ENCODE results near the gene PRPF18.

Gene PRPF18

GRCh38 chr10:13643016-13643415 lies 56.3 kb downstream of the PRPF18 start:
- no peak for DNase-seq

GRCh38 chr10:13644866-13645265 lies 58.1 kb downstream of the PRPF18 start:
- DNase-seq = no peak

- no peak for DNase-seq
Observed at GRCh38 chr10:13648425-13648824, 61.7 kb downstream of the PRPF18 start.

GRCh38 chr10:13649844-13650520 lies 63.2 kb downstream of the PRPF18 start:
- DNase-seq = no peak

DNA sequence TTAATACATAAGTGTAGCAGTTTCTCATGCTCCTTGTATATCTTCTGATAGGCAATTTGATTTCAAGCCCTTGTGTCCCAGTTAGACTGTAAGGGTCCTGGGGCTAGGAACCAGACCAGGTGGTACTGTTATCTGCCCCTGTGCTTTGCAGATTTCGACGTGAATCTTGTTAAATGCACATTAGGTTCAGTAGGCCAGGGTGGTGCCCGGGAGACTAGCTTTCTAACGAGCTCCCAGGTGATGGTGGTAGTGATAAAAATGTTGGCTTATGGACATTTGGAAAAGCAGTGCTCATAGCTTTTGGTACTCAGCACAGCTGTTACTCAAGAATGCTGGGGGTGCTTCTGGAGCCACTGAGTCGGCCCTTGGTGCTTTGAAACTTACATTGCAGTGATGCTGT lies 64.2 kb downstream of the PRPF18 start:
- no peak for DNase-seq

DNA sequence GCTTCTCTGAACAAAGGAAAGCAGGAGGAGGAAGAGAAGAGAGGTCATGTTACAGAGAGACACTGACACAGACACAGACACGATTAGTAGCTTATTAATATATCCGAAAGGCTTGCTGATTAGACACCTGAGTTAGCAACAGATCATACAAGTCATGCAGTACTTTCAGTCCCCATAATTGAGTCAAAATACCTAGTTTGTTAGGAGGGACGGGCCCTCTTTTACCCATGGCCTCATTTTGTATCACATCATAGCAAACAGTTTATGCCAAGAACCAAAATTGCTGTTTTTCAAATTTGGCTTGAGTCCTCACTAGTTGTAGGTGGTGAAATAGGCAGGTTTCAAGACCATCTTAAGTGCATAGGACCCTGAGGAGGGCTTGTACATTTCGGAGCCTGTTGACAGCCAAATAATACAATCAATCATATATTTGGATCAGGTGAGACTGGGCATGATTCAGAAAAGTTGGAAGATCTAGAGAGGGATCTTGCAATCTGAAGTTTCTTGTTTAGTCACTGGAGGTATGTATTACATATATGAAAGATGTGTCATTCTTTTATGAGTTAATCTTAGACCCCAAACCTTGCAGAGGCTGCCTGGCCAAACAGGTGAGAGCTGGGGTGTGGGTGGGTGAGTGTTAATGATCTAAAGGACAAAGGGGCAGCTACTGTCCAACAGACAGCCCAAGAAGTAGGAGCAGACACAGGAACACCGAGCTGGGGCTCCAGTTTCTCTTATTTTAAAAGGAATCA lies 65.4 kb downstream of the PRPF18 start:
- DNase-seq = no peak

DNA sequence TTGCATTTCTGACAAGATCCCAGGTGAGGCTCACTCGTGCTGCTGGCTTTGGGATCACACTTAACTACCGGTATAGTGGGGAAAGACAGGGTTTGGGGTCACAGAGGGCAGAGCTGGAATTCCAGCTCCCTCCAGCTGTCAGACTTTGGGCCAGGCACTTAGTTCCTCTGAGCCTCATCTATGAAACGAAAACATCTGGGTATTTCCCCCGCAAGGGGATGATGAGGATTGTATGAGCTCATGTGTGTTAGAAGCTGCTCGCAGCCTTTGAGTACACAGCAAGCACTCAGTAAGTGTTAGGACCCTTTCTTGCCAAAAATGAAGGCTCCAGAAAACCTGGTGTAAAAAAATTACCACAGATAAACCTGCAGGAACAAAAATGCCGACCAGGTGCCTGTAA lies 66.1 kb downstream of the PRPF18 start:
- DNase-seq = no peak

DNA sequence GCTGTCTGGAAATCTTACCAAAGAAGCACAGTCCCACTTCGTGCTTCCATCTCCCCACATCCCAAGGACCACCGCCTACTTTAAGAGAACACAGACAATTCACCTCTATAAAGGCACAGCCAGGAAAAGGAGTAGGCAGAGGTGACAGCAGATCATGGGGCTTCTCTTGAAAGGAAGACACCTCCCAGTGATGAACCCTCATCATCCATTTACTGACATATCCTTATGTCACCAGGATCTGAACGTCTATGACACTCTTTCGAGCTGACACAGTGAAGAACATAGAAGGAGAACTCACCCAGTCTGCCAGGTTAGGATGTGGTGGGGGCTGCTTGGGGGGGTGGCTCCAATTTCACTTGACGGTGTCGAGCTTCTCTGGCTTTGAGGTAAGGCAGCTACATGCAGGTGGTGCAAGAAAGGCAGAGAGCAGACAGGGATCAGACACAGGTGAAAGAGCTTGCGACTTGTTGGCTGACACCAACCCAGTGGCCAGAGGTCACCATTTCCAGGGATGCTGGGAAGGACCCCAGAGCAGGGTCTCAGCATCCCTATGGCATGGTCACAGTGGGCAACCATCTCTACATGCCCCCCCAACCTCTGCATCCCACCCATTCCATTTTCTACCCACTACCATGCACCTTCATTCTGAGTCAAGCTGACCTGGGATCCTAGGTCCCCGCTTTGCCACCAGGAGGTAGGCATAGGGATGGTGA lies 67.5 kb downstream of the PRPF18 start:
- no peak for DNase-seq

GRCh38 chr10:13654846-13655245 lies 68.1 kb downstream of the PRPF18 start:
- no peak for DNase-seq

DNA sequence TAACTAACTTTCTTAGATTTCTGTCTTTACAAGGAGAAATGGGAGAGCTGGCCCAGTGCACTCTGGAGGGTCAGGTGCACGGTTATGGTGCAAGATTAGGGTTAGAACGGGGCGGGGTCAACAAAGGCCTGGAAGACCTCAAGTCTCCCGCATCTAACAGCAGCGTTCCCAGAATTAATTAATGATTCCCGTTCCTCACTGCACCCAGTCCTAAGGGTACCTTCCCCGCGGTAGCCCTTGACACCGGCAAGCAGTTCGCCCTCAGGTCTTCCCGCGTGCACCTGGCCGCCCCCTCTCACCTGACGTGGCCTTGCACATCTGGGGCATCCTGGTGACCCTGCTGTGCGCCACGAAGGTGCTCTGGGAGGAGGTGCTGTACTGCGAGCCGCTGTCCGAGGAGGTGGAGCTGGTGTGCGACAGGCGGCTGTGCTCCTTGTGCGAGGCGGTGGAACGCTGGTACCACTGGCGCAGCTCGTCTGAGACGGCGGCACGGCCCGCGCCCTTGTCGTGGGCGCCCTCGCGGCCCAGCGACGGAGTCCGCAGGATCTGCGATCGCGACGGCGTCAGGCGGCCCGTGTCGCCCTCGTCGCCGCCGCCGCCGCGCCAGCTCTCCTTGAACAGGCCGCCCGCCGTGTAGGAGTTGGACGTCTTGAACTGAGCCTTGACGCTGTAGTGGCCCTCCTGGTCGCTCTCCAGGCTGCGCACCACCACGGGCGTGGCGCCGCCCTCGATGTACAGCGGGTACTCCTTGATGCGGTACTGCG lies 69.8 kb downstream of the PRPF18 start:
- no peak for DNase-seq

GRCh38 chr10:13657101-13657680 lies 70.4 kb downstream of the PRPF18 start:
- DNase-seq = no peak

- peak; percentile 18 to 37 for DNase-seq
Observed at GRCh38 chr10:13658264-13658663, 71.5 kb downstream of the PRPF18 start.

GRCh38 chr10:13658871-13659685 lies 72.3 kb downstream of the PRPF18 start:
- peak in 1 of 2 donors; percentile 21 for DNase-seq

GRCh38 chr10:13659887-13660550 lies 73.3 kb downstream of the PRPF18 start:
- peak; percentile 62 to 67 for DNase-seq

- DNase-seq = no peak
Observed at GRCh38 chr10:13660551-13660920, 73.8 kb downstream of the PRPF18 start.

DNA sequence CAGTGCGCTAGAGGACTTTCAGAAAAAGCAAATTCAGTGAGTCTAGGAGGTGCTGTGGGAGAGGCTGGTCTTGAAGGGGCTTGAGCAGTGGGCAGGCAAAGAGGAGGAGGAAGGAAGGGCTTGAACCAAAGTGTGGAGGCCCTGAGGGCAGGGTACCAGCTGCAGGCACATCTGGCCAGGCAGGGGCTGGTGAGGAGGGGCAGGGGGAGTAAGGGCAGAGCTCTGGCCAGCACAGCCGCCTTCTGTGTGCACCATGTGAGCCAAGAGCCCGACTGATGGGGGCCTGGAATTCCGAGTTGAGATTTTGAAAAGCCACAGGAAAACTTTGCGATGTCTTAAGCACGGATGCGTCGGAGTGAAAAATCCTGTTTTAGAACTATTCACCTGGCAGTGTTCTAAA lies 74.5 kb downstream of the PRPF18 start:
- DNase-seq = no peak

DNA sequence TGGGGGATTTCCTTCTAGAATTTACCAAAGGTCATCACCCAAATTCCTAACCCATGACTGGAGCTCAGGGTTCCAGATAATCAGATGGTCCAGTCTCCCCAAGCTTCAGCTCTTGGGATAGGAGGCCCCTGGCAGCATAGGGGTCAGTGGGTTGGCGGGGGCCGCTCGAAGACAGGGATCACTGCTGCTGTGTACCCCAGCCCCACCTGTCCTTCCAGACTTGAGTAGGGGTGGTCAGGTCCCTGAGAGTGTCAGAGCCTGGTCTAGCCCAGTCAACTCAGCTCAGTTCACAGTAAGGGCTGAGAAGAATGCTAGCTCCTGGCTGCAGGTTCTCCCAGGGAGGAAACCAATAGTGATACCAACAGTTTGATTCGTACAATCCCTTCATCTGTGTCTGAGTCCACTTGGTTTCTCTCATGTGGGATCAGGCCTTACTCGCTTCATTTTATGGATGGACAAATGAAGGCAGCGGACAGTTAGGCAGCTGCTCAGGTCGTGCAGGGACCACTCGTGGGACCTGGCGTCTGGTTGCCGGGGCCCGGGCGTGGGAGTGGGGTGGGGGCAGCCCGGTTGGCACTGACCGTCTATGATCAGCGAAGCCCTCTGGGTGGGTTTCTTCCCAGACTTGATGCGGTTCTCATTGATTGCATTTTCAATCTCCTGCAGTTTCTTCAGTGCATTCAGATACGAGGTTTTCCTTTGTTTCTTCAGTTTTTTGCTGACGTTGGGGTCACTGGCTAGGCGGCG lies 78.9 kb downstream of the PRPF18 start:
- no peak for DNase-seq

DNA sequence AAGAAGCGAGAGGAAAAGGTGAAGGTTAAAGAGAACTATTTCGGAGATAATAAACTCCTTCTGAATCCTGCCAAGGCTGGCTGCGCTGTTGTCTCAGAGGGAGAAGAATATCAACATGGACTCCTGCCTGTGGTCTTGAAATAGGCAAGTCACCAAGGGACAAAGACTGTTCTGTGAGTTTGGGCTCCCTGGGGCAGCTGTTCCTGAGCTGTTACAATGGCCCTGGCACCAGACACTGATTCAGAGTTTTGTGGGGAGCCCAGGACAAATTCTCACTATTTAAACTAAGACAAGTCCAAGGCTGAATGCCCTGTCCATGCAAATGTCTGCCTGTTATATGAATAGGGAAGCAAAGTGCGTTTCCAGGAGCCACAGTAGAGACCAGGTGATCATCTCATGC lies 81.4 kb downstream of the PRPF18 start:
- no peak for DNase-seq

- DNase-seq = no peak
Observed at GRCh38 chr10:13669182-13669855, 82.6 kb downstream of the PRPF18 start.

DNA sequence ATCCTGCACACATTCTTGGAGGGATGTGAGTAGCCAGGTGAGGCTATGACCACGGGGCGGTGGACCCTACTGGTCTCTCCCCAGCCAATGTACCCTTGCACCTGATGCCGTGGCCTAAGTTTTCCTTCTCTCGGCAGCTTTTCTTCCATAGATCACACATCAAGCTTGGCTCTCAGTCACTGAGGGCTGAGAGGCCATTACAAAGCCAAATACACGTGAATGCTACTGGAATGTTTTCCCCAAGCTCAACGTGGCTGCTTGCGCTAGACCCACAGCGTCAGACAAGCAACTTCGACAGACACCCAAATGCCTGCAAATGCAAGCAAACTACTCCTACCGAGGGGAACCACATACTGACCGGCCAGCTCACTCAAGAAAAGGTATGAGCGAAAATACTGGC lies 83.1 kb downstream of the PRPF18 start:
- no peak for DNase-seq
